Measurements from ENCODE around the gene CDNF. TPM values are rescaled to one million over a fixed set of nuclear protein-coding genes. Genes with fewer than 3 reads are reported as not detected.

The CDNF gene
- total RNA-seq = 0.59 and 2.6 TPM in 2 replicates

GRCh38 chr10:14837757-14838581 is at the start of gene CDNF, which contains the start of the genes HSPA14 and MSANTD7:
Gene CDNF (minus strand): TSS chr10:14838037. CDS start chr10:14837946, 91 bp downstream.
Gene HSPA14 (plus strand): TSS chr10:14838306. CDS start chr10:14838403, 97 bp downstream.
Gene MSANTD7 (plus strand): TSS chr10:14838306. CDS start chr10:14842285, 3,979 bp downstream.

DNA sequence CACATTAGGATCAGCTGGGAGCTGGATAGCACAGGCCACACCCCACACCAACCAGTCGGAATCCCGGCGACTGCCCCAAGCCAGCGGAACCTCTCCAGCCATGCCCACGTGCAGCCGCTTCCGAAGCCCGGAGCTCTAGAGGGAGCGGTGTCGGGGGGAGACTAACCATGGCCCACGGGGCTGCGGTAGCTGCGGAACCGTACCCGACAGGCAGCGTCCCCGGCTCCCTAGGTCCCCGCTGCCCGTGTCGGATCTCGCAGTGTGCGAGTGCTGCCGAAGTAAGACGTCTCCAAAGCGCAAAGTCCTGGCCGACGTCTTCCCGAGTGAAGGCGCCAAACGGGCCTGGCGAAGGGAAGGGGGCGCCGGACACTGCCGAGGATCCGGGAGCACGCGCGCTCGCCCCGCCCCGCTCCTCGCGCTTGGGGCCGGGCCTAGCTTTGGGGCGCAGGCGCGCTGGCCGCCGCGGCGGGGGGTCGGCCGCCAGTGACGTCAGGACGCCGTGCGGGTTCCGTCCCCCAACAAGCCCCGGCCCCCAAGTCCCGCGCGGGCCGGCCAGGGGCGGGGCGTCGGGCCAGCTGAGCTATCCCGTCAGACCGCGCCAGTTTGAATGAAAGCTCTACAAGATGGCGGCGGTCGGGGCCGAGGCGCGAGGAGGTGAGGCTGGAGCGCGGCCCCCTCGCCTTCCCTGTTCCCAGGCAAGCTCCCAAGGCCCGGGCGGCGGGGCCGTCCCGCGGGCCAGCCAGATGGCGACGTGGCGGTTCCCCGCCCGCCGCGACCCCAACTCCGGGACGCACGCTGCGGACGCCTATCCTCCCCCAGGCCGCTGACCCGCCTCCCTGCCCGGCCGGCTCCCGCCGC is 40.7 kb upstream of the CDNF start, which contains the start of gene SUV39H2:
Gene SUV39H2, plus strand, starts transcription at position 601 of the 858 bp plus-strand sequence. Its CDS starts 23 bp downstream, at position 624.

DNA sequence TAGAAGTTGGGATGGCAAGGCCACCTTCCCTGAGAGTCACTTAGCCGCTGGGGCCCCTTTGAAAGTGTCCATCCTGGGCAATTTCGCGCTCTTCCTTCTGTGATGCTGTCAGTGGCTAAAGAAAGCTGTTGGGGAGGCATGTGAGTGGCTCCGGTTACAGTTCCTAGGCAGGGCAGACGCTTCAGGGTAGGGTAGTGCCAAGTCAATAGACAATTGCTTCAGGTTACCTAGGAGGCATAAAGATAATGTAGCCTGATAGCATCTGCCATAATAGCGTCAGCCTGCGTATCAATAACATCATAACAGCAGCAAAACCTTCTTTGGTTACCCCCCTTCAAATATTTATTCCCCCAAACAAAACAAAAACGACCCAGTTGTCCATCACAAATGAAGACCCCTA is 63.0 kb downstream of the CDNF start, which contains the start of gene FAM107B:
Gene FAM107B, minus strand, starts transcription at position 101 of the 400 bp plus-strand sequence. CDS start 234 bp downstream, outside the sequence.

Other genes starting within 250 kb of the CDNF start
- 43.5 TPM in 2 replicates for gene FAM107B, start 63.1 kb downstream of the CDNF start, total RNA-seq
- 7.2 and 8.3 TPM in 2 replicates for gene HSPA14, start 269 bp upstream of the CDNF start, total RNA-seq
- 15.2 and 16.5 TPM in 2 replicates for gene MSANTD7, start 269 bp upstream of the CDNF start, total RNA-seq
- 6.4 and 10.0 TPM in 2 replicates for gene SUV39H2, start 40.8 kb upstream of the CDNF start, total RNA-seq
- 7.7 and 10.9 TPM in 2 replicates for gene DCLRE1C, start 116.1 kb upstream of the CDNF start, total RNA-seq
- gene MEIG1, start 121.4 kb upstream of the CDNF start, total RNA-seq = 0.46 TPM in 1 of 2 replicates, not detected in the other
- gene OLAH, start 205.9 kb upstream of the CDNF start, total RNA-seq = 0.26 TPM in 1 of 2 replicates, not detected in the other

Measured in smooth muscle cell of the pulmonary artery (primary cell).